Hematopoietic multipotent progenitor cell treated with erythropoietin and hydrocortisone succinate and interleukin-3 and kit ligand, for 17 days (in vitro differentiated cells): Measurements from ENCODE around the gene NUP37.
"Not testable (repeated sequence)": the region's sequence is repeated elsewhere in the genome, so short reads cannot be mapped to it uniquely, and the experiment has no call there.

ENCODE experiments used
- DNase-seq: peaks from one replicate; pipeline ENCODE4 v3.0.0-alpha.2; 2015; ENCODE audit warnings: low spot score

NUP37 gene

DNA sequence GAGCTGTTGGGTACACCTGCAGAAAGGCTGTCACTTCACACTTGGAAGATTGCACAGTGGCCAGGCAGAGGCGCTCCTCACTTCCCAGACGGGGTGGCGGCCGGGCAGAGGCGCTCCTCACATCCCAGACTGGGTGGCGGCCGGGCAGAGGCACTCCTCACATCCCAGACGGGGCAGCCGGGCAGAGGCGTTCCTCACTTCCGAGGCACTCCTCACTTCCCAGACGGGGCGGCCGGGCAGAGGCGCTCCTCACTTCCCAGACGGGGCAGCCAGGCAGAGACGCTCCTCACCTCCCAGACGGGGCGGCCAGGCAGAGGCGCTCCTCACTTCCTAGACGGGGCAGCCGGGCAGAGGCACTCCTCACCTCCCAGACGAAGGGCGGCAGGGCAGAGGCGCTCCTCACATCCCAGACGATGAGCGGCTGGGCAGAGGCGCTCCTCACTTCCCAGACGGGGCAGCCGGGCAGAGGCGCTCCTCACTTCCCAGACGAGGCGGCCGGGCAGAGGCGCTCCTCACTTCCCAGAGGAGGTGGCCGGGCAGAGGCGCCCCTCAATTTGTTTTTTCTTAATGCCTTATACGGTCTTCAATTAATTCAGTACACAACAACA lies 30.6 kb downstream of the NUP37 start:
- not testable (repeated sequence) for DNase-seq

- DNase-seq = no peak
These were observed 39.1 kb downstream of the NUP37 start for GRCh38 chr12:102080842-102081241.

GRCh38 chr12:102072092-102072491 lies 47.8 kb downstream of the NUP37 start:
- not testable (repeated sequence) for DNase-seq

DNA sequence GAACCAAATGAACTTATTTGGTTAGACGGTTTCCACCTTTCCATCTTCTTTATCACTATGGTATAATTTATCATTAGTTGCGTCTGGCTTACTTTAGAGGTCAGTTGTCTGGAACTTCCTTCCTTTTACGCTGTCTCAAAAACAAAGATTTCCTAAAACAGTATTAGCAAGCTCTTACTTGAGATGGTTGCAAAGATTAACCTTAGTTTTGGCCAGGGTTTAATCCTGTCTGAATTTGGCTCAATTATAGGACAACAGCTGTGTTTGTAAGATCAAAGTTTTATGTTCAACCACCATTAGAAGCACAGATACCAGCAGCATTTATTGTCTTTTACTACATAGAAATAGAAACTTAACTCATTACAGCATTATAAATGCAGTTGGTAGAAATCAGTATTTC lies 50.2 kb downstream of the NUP37 start:
- DNase-seq = no peak

- no peak for DNase-seq
These were observed 52.2 kb downstream of the NUP37 start for GRCh38 chr12:102067574-102068258.

GRCh38 chr12:102064476-102064875 lies 55.4 kb downstream of the NUP37 start:
- DNase-seq = no peak

- DNase-seq = peak; percentile 22
These were observed 56.8 kb downstream of the NUP37 start for GRCh38 chr12:102063069-102063468.

- DNase-seq = no peak
These were observed 57.5 kb downstream of the NUP37 start for GRCh38 chr12:102062419-102062806.

DNA sequence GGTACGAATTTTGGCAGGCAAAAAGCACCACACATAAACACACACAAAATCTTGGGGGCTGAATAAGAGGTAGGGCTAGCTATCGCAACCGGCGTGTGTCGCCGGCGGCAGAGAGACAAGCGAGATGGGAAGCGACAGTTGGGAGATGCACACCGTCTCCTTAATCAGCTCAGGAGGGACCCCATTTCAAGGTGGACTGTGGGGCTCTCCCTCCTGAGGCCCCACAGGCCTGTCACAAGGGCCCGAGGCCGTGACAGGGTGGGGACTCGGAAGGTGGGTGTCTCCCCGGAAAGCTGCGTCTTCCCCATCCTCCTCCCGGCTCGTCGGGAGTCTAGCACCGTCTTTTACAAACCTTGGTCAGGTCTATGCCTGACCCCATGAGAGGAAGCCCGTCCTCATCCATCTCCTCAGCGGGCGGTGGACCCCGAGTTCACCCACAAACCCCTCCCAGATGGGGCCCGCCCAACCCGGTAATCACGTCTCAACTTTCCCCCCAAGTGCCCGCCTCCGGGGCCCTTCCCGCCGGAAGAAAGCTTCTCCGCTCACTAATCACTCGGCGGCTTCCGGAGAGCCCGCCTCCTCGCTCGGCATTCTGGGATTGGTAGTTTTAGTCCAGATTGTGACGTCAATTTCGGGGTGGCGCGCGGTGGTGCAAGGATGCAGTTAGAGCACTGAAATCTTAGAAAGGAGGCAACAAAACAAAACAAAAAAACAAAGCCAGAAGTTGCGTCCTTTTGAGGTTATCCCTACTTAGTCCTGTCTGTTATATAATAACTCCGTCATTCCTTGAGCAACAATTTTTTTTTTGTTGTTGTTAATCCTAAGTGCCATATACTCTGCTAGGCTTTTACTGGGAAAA lies 58.1 kb downstream of the NUP37 start, which contains the start of gene WASHC3:
WASHC3 (minus strand) TSS at position 432 of the 859 bp plus-strand sequence; CDS start at position 403, 29 bp downstream.
- peak; percentile 89 for DNase-seq

GRCh38 chr12:102061096-102061559 lies 58.8 kb downstream of the NUP37 start:
- no peak for DNase-seq

- no peak for DNase-seq
These were observed 60.6 kb downstream of the NUP37 start for GRCh38 chr12:102059343-102059742.

- DNase-seq = no peak
These were observed 65.6 kb downstream of the NUP37 start for GRCh38 chr12:102054345-102054744.

DNA sequence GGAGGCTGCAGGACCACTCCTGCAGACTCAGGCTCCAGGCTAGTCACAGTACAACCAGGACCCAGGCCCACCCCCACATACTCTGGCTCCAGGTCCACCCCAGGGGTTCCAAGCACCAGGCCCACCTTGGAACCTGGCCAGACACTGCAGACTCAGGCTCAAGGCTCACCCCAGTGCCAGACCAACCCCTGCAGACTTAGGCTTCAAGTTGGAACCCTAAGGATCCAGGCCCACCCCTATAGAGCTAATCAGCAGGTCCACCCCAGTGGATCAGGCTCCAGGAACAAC lies 66.9 kb downstream of the NUP37 start:
- no peak for DNase-seq

DNA sequence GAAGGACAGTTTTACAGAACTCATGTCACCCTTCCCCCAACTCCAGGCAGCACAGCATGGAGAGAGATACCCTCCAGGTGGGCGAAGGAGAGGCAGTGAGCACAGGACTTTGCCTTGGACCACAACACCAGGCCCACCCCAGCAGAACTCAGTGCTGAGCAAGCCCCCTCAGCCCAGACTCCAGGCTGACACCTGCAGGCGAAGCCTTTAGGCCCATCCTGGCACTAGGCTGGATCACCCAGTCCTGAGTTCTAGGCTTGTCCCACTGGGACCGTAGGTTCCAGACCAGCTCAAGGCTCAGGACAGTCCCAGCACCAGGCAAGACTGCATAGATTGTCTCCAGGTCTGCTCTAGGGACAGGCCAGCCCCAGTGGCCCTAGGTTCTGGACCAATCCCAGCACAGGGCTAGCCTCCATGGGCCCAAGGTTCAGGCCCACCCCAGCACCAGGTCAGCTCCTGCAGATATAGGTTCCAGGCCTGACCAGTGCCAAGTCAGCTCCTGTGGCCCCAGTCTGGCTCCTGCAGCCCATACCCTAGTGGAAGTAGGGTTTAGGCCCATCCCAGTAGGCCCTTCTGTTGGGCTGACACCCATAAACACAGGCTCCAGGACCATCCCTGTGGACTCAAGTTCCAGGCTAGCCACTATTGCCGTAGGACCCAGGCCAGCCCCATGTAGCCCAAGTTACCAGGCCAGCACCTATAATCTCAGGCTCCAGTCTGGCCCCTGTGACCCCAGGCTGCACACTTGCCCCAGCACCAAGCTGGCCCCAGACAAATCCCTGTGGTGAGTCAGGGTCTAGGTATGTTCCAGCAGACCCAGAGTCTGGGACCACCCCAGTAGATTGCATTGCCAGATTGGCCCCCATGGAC lies 67.5 kb downstream of the NUP37 start:
- DNase-seq = no peak

DNA sequence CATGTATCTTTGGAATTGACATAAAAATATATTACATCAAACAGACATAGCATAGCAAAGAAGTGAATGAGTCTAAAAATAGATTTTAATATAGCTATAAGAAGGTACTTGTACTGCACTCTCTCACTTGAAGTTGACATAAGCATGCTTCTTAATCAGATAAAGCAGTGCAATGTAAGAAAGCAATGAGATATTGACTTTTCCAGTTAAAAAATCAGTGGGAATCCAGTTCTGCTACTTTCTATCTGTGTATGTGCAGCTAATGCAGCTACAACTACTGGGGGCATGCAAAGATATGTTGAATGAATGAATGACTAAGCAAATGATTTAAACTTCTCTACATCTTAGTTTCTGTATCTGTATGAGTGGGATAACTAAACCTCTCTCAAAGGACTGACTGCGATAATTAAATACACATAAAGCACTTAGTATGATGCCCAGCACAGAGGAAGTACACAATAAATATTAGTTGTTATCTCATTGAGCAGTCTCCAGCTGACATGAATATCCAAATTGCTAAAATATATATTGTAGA lies 68.4 kb downstream of the NUP37 start:
- no peak for DNase-seq

DNA sequence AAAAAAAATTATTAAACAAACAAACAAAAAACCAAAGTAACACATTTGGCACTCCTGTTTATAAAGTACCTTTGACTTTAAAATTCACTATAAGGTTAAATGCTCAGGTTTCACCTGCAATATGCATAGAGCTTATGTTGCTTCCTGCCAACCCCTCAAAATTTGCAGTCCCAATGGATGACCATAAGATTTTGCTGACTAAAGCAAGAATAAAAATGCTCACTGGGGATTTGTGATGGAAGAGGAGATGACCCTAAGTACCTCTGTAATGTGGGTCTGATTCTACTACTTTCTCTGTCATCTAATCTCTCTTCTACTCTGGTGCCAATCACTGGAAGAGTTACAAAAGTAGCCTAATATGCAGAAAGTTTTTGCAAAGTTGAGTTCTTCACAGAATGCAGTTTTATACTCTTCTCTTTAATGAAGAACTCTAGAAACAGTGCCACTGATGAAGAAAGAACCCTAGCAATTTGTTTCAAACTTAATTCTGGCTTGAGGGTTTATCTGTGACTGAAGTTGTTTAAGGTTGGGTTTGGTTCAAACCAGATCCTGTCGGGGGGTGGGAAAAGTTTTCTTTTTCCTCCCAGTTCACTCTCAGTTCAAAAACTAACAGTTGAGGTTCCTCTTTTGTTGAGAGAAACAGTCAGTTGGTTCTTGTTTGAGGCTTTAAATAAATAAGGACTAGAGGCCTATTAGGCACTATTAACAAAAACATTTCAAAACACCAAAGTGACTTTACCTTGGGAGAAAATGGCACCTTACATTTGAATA lies 69.1 kb downstream of the NUP37 start:
- no peak for DNase-seq

DNA sequence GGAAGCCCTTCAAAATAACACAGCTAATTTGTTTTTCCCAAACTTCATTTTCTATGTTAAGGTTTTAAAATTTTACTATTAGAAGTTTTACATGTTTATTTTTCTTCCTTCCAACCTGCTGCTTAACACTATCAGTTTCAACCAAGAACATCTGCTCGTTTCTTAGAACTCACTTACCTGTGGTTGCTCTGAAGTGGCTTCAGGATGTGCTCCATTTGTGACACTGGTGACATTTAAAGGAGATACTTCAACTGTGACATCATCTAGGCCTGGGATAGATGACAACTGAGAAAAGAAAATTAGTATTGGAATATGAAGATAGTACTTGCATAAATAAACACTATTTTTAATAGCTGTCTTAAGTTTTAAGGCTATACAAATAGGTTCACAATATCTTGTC lies 76.0 kb downstream of the NUP37 start:
- no peak for DNase-seq

DNA sequence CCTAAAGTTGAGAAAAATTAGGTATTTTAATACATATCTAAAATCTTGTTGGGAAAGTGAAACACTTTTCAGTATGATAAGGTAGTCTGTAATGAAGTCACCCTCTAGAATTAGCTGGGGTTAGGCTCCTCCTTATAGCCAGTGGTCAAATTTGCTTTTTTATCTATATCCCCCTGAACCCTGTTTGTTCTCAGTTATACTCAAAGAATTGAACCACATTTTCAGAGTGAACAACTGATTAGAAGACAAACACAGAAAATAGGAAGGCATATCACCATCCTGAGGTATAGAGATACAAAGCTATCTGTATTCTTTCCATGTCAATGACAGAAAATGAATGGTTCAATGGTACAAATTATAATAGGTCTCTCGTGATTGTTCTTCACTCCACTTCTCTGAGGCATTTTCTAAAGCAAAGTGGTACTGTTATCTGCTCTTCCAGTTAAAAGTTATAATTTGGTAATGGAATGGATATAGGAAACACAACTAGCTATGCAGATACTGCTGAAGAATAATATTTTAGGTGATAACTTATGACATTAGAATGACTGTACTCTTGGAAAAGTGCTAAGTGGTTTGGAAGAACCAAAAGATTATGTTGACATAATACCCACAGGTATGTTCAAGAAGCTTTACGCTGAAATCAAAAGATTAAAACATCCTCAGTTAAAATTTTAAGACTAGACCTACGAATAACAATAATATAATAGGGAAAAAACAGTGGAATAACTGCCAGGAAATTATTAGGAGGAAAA lies 85.7 kb downstream of the NUP37 start:
- no peak for DNase-seq

DNA sequence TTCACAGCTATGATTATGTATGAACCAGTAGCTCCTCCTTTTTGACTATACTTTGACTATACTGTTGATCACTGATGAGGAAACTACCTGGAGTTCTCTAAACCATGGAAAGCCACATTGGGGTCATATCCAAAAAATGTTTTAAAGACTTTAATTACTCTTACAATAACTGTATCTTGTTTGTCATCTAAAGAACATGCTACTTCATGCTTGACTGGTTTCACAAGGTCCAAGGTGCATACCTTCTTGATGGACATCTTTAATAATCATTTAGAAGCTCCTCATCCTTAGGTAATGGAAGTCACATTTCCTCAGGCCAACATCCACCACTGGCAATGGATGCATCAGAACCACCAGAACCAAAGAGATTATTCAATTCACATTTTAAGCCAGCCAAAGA lies 88.1 kb downstream of the NUP37 start:
- DNase-seq = no peak

- no peak for DNase-seq
These were observed 90.8 kb downstream of the NUP37 start for GRCh38 chr12:102029141-102029540.
